ENCODE results near the gene RETREG2. TPM values are rescaled to one million over a fixed set of nuclear protein-coding genes. Genes with fewer than 3 reads are reported as not detected.

RETREG2 gene
- total RNA-seq, 1 experiment from 2014 or later, result 69.7 TPM

- Mint-ChIP-seq H3K27ac (ENCODE audit: unreplicated experiment) (no peak overlapping the region), H3K4me3 (ENCODE audit: low read depth, unreplicated experiment) (no peak overlapping the region), H3K9me3 (ENCODE audit: low read depth, unreplicated experiment) (no peaks in the 10 kb centered on the region), H3K4me1 (ENCODE audit: low read depth, unreplicated experiment) (peaks cover 8% of the 10 kb centered on the region), H3K36me3 (ENCODE audit: insufficient read depth, unreplicated experiment) (no peaks in the 10 kb centered on the region), H3K27me3 (ENCODE audit: unreplicated experiment) (no peaks in the 10 kb centered on the region)
- BruUV-seq (replicated peaks), result no TSS peak
- TF ChIP-seq CTCF (IDR thresholded peaks at IDR 0.05; ENCODE audit: unreplicated experiment), result no peak
- DNase-seq, result peak; percentile 35
- intact Hi-C loops (cut with micrococcal nuclease; ENCODE audit: unreplicated experiment), result loop anchor here (10.0 kb wide), 1 partner anchor 275 kb away; no protein-coding TSS in a partner anchor
- CTCF ChIA-PET, result interaction anchor here (0.5 to 1.7 kb wide), 3 partner anchors 20 to 828 kb away, joined by 3 to 5 read pairs (median 3); no protein-coding TSS in a partner anchor
Observed at GRCh38 chr2:219149667-219150066, 28.4 kb upstream of the RETREG2 start.

GRCh38 chr2:219155054-219155644 is 22.9 kb upstream of the RETREG2 start:
- BruUV-seq (replicated peaks), result no TSS peak
- Mint-ChIP-seq H3K27ac (ENCODE audit: unreplicated experiment) (no peak overlapping the region), H3K4me1 (ENCODE audit: low read depth, unreplicated experiment) (no peaks in the 10 kb centered on the region), H3K27me3 (ENCODE audit: unreplicated experiment) (no peaks in the 10 kb centered on the region), H3K4me3 (ENCODE audit: low read depth, unreplicated experiment) (no peak overlapping the region), H3K9me3 (ENCODE audit: low read depth, unreplicated experiment) (no peaks in the 10 kb centered on the region), H3K36me3 (ENCODE audit: insufficient read depth, unreplicated experiment) (peaks cover 5% of the 10 kb centered on the region)
- CTCF ChIA-PET, result interaction anchor here (0.6 to 3.8 kb wide), 22 partner anchors 13 to 189 kb away, joined by 3 to 52 read pairs (median 4); partner anchors contain the start of gene CFAP65
- DNase-seq, result peak; percentile 60
- intact Hi-C loops (cut with micrococcal nuclease; ENCODE audit: unreplicated experiment), result loop anchor here (1.0 to 10.0 kb wide), 6 partner anchors 33 to 280 kb away; no protein-coding TSS in a partner anchor
- TF ChIP-seq CTCF (IDR thresholded peaks at IDR 0.05; ENCODE audit: unreplicated experiment), result peak; percentile 81

GRCh38 chr2:219157396-219157795 is 20.7 kb upstream of the RETREG2 start:
- TF ChIP-seq CTCF (IDR thresholded peaks at IDR 0.05; ENCODE audit: unreplicated experiment), result no peak
- BruUV-seq (replicated peaks), result no TSS peak
- CTCF ChIA-PET, result interaction anchor here (1.0 kb wide), 1 partner anchor 116 kb away, joined by 3 read pairs; no protein-coding TSS in a partner anchor
- Mint-ChIP-seq H3K4me1 (ENCODE audit: low read depth, unreplicated experiment) (peaks cover 10% of the 10 kb centered on the region), H3K27ac (ENCODE audit: unreplicated experiment) (no peak overlapping the region), H3K4me3 (ENCODE audit: low read depth, unreplicated experiment) (no peak overlapping the region), H3K27me3 (ENCODE audit: unreplicated experiment) (no peaks in the 10 kb centered on the region), H3K9me3 (ENCODE audit: low read depth, unreplicated experiment) (no peaks in the 10 kb centered on the region), H3K36me3 (ENCODE audit: insufficient read depth, unreplicated experiment) (peaks cover 12% of the 10 kb centered on the region)
- intact Hi-C loops (cut with micrococcal nuclease; ENCODE audit: unreplicated experiment), result loop anchor here (5.0 to 10.0 kb wide), 2 partner anchors 35 to 283 kb away; no protein-coding TSS in a partner anchor
- DNase-seq, result no peak

- peaks cover 10% of the 10 kb centered on the region for H3K4me1 Mint-ChIP-seq (ENCODE audit: low read depth, unreplicated experiment)
- no peaks in the 10 kb centered on the region for H3K27me3 Mint-ChIP-seq (ENCODE audit: unreplicated experiment)
- no peak for TF ChIP-seq CTCF (IDR thresholded peaks at IDR 0.05; ENCODE audit: unreplicated experiment)
- BruUV-seq (replicated peaks), result no TSS peak
- CTCF ChIA-PET, result no interaction called here
- DNase-seq, result no peak
- H3K9me3 Mint-ChIP-seq (ENCODE audit: low read depth, unreplicated experiment), result no peaks in the 10 kb centered on the region
- H3K36me3 Mint-ChIP-seq (ENCODE audit: insufficient read depth, unreplicated experiment), result peaks cover 12% of the 10 kb centered on the region
- intact Hi-C loops (cut with micrococcal nuclease; ENCODE audit: unreplicated experiment), result loop anchor here (5.0 to 10.0 kb wide), 2 partner anchors 36 to 283 kb away; no protein-coding TSS in a partner anchor
- no peak overlapping the region for H3K27ac Mint-ChIP-seq (ENCODE audit: unreplicated experiment)
- H3K4me3 Mint-ChIP-seq (ENCODE audit: low read depth, unreplicated experiment), result no peak overlapping the region
Observed at GRCh38 chr2:219158025-219158424, 20.1 kb upstream of the RETREG2 start.

All from Calu3 (cell line).